Activated CD4-positive, CD25-positive, alpha-beta regulatory T cell treated with anti-CD3 and anti-CD28 coated beads, Interleukin-2, amount 50 U/mL, for 24 hours (primary cell): ENCODE measurements around the gene EPB41L4A.
"Not testable (repeated sequence)": the region's sequence is repeated elsewhere in the genome, so short reads cannot be mapped to it uniquely, and the experiment has no call there.

Source experiments
- ATAC-seq, 2 donors: fragments of 150-1000 bp; cut with Tn5 transposase; one replicate each; pipeline ENCODE4 v1.10.0; 2021; ENCODE audit warnings: mild to moderate bottlenecking in 1 of 2, moderate library complexity in 1 of 2

Gene EPB41L4A

GRCh38 chr5:112250551-112250950 lies 168.5 kb downstream of the EPB41L4A start:
- ATAC-seq, result no peak

GRCh38 chr5:112248623-112249022 lies 170.5 kb downstream of the EPB41L4A start:
- no peak for ATAC-seq

- no peak for ATAC-seq
Observed at GRCh38 chr5:112247960-112248359, 171.1 kb downstream of the EPB41L4A start.

GRCh38 chr5:112245656-112246055 lies 173.4 kb downstream of the EPB41L4A start:
- no peak for ATAC-seq

- ATAC-seq, result no peak
Observed at GRCh38 chr5:112239996-112240395, 179.1 kb downstream of the EPB41L4A start.

- no peak for ATAC-seq
Observed at GRCh38 chr5:112238473-112238872, 180.6 kb downstream of the EPB41L4A start.

GRCh38 chr5:112237456-112237855 lies 181.6 kb downstream of the EPB41L4A start:
- no peak for ATAC-seq

- ATAC-seq, result no peak
Observed at GRCh38 chr5:112234000-112234399, 185.1 kb downstream of the EPB41L4A start.

- no peak for ATAC-seq
Observed at GRCh38 chr5:112232667-112233066, 186.4 kb downstream of the EPB41L4A start.

- ATAC-seq, result no peak
Observed at GRCh38 chr5:112230606-112231005, 188.5 kb downstream of the EPB41L4A start.

GRCh38 chr5:112228667-112229066 lies 190.4 kb downstream of the EPB41L4A start:
- no peak for ATAC-seq

- no peak for ATAC-seq
Observed at GRCh38 chr5:112227911-112228631, 191.0 kb downstream of the EPB41L4A start.

- ATAC-seq, result no peak
Observed at GRCh38 chr5:112226215-112226614, 192.9 kb downstream of the EPB41L4A start.

- ATAC-seq, result not testable (repeated sequence)
Observed at GRCh38 chr5:112222997-112223396, 196.1 kb downstream of the EPB41L4A start.

GRCh38 chr5:112221128-112221527 lies 197.9 kb downstream of the EPB41L4A start:
- ATAC-seq, result no peak

- no peak for ATAC-seq
Observed at GRCh38 chr5:112219000-112219399, 200.1 kb downstream of the EPB41L4A start.

- no peak for ATAC-seq
Observed at GRCh38 chr5:112217843-112218579, 201.1 kb downstream of the EPB41L4A start.

- no peak for ATAC-seq
Observed at GRCh38 chr5:112216140-112216539, 202.9 kb downstream of the EPB41L4A start.

- no peak for ATAC-seq
Observed at GRCh38 chr5:112210430-112211005, 208.6 kb downstream of the EPB41L4A start.

- peak in 1 of 2 donors; percentile 27 for ATAC-seq
Observed at GRCh38 chr5:112208699-112209615, 210.1 kb downstream of the EPB41L4A start.

GRCh38 chr5:112208195-112208594 lies 210.9 kb downstream of the EPB41L4A start:
- not testable (repeated sequence) for ATAC-seq

GRCh38 chr5:112205846-112206245 lies 213.2 kb downstream of the EPB41L4A start:
- no peak for ATAC-seq

- ATAC-seq, result no peak
Observed at GRCh38 chr5:112203229-112203628, 215.8 kb downstream of the EPB41L4A start.
